GM10847 (cell line): Measurements from ENCODE around the gene CPLANE2.

Experiments used
- POLR2A ChIP-seq: IDR thresholded peaks from 2 replicates; pipeline ENCODE4 v1.6.1; 2011; ENCODE audit not compliant: insufficient read length; ENCODE audit errors: extremely low read depth

Gene CPLANE2

DNA sequence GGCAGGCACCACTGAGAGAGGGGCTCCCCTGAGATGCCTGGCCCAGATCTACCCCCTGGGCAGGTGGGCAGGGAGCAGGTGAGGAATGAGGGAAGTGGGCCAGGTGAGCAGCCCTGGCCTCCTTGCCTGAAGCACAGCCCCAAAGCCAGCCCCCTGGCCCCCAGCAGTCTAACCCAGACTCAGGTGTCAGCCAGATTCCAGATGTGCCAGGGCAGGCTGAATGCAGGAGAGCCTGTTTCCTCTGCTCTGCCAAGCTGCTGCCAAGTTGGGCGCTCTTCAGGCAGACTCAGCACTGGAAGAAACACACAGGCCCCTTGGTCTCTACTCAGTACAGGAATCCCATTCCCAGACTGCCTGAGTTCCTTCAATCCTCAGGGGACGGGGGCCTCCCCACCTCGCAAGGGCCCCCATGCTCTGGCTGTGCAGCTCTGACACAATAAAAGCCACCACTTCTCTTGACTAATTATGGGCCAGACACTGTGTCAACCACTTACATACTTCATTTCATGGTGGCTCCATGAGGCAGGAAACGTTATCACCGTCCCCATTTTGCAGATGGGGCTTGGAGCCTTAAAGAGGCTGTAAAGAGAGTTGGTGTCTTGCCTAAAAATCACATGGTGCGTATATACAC is 45.0 kb downstream of the CPLANE2 start:
- no peak for TF ChIP-seq POLR2A

DNA sequence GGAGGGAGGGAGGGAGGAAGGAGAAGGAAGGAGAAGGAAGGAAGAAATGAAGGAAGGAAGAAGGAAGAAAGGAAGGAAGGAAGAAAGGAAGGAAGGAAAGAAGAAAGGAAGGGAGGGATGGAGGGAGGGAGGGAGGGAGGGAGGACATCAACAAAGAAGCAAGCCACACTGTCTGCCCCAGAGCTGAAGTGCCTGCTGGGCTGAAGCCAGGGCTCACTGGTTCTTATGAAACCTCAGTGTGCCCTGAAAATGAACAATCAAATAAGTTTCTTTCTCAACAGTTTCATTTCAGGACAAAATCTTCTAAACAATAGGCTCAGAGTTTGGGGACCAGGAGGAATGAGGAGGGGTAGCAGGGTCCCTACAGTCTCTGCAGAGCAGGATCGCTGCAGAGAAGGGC is 45.7 kb downstream of the CPLANE2 start:
- no peak for TF ChIP-seq POLR2A

DNA sequence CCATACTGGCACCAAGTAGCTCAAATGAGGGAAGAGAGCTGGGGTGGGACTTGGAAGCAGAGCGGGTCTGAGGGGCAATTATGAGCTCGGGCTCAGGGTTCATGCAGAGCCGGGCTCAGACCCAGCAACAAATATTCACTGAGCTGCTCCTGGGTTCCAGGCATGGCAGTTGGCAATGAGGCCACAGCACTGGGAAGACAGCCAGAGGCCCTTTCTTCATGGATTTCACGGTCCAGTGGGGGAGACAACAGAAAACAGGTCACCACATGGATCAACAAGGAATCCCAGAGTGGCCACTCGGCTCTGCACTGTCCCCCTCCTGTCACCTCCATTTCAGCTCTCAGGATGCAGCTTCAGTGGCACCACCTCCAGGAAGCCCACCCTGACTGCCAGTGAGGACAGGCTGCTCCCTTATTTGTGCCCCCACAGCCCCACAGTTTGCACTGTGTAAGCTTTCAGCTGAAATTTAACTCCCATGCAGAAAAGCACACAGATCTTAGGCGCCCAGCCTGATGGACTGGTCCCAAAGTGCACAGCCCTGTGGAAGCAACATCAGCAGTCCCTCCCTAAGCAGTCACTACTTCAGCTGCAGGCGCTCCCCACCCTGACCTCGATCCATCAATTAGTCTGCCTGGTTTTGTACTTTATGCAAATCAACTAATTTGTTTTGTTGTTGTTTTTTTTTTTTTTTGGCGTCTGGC is 46.9 kb downstream of the CPLANE2 start:
- no peak for TF ChIP-seq POLR2A

DNA sequence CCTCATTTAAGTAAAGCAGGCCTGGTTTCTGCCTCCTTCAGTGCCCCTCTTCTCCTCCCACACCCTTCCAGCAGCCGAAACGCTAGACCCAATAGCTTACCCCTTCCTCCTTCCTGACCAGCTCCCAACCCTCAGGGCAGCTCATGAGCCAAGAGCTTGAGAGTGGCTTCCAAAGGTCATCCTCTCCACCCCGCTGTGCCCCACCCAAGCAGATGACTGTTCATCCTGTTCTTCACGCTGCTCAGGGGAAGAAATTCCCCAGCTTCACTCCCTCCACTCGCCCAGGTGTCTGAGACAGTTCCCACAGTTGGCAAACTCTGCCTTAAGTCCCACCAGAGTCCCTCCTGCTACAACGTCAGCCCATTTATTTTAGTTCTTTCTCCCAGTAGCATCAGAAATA is 48.0 kb downstream of the CPLANE2 start:
- TF ChIP-seq POLR2A = no peak

DNA sequence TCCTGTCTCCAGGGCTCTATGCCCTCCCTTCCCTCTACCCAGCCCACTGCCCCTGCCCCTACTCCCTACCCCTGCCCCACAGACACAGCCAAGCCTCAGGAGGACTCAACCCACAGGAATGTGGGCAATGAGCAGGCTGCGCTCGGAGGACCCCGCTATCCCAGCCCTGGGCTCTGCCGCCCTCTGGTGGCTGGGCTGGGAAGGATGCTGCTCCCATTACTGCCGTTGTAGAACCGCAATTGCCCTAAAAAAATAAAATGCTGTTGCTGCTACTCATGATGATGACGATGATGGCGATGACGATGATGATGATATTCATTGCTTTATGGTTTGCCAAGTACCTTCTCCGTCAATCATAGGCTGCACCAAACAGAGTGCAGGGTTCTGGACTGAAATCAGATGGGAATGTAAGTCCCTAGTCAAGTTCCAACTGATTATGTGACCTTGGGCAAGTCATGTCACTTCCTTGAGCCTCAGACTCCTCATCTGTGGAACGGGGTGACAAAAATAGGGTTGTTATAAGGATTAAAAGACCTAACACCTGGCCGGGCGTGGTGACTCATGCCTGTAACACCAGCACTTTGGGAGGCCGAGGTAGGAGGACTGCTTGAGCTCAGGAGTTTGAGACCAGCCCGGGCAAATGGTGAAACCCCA is 49.1 kb downstream of the CPLANE2 start:
- TF ChIP-seq POLR2A = no peak

DNA sequence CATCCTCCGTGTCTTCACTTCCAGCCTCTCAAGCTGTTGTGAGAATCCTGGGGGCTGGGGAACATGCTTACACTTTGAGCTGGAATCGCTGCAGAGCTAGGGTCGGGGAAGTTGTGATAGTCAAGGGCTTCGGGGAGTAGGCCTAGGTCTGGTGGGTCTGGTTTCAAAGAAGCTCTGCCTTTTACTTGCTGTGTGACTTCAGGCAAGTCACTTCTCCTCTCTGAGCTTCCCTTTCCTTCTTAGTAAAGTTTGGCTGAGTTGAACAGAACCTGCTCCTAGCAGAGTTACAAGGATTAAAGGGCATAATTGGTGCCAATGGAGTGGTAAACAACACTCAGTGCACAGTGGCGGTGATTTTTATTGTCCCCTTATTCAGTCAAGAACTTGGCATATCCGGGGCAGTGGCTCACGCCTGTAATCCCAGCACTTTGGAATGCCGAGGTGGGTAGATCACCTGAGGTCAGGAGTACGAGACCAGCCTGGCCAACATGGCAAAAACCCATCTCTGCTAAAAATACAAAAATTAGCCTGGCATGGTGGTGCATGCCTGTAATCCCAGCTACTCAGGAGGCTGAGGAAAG is 50.2 kb downstream of the CPLANE2 start:
- no peak for TF ChIP-seq POLR2A

DNA sequence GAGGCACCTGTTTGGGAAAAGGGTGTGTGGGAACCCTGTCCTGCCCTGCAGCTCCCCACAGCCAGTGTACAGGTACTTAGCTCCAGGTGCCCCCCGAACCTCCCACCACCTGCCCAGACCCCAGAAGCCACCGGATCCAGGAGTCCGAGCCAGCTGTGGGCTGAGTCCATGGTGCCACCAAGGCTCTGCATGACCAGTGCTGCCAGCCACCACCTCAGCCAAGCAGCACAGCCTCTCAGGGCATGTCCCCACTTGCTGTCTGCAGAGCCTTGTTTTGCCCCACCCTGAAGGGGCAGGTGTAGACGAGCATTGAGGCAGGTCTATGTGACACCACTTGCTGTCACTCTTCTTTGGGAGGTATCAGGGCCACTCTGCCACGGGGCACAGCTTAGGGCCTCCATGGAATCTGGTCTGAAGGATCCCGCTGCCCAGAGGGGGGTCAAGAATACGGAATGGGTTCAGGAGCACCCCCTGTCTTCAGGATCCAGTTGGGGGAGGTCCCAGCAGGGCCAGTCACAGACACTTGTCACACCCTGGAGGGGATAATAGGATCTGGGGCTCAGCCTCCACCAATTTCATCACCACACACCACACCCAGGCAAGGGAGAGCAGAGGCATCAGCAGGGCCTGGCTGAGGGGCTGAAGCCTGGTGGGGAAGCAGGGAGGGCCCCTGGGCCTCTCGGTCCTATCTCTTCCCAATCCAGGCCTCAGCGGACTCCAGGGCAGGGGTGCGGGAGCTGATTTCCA is 52.3 kb downstream of the CPLANE2 start:
- no peak for TF ChIP-seq POLR2A

DNA sequence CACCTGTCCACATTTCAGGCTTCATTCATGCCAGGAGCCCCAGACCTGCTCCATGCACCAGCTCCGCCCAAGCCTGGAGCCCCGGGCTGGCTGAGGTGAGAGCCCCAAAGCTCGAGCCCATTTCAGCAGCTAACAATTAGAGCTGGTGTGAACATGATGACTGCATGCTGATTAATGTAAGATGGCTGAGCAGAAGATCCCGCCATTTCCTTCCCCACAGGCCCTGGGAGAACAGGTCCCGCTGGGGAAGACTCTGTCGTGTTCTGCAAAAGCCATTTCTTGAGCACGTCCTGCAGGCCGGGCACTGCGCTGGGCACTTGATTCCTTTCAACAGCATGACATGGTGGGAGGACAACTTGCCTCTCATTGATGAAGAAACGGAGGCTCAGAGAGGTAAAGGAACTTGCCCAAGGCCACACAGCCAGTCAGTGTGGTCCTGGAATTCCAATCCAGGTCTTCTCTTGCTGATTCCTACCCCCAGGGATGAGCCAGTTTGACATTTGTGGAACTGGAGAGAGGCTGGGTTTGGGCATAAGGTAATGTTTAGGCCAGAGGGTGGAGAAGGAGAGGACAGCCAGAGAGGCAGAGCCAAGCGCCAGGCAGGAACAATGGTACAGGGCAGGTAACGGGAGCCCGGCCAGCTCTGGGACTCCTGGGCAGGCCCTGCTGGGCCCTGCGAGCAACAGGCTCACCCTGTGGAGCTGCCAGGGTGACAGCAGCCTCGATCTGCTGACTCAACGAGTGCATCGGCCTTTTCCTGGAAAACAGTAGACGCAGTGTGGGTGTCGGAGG is 53.0 kb downstream of the CPLANE2 start:
- TF ChIP-seq POLR2A = no peak

DNA sequence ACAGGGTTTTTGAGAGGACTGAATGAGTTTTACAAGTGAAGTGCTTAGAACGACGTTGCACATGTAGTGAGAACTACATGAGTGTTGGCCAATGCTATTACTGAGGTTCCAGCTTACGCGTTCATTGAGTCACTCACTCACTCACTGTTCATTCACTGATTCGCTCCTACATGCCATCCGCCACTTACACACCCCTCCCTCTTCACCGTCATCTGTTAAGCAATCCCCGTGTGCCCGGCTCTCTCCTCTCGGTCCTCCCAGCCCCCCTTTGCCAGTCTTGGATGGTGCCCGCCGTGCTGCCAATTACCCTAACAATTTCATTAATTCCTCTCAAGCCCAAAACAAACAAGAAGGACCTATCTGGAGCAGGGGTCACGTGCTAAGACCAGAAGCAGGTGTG is 53.8 kb downstream of the CPLANE2 start:
- no peak for TF ChIP-seq POLR2A

DNA sequence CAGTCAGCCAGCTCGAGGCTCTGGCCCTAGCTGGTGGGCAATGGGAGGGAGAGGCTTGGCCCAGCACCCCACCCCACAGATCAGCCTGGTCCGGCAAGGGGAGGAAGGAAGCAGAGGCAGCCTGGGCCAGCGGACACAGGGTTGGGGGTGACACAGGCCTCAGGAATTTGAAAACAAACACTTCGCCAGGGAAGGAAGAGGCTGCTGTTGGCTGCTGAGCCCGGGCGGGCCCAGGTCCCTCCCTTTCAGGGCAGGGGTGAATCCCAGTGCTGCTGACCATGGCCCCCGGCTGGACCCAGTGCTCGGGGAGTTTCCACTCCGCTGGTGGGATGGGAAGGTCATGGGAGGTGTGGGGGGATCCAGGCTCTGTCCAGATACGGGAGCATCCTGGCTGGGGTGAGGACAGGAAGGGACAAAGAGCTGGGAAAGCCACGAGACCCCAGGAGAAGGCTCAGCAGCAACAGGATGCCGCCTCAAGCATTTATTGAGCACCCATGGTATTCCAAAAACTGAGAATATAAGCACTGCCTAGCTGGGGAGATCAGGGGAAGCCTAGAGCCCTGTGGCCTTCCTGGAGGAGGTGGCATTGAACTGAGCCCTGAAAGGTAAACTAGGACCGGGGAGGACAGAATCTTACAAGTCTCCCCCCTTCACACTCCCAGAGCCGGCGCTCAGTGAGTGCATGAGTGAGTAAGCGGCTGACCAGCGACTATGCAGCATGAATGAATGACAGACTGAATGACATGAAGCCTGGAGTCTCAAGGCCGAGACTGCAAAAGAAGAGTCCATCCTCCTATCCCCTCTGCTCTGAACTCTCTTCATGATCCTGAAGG is 54.9 kb downstream of the CPLANE2 start:
- TF ChIP-seq POLR2A = no peak
